WTC11 (cell line): ENCODE measurements around the gene SURF1. TPM values are rescaled to one million over a fixed set of nuclear protein-coding genes. Genes with fewer than 3 reads are reported as not detected.
A peak's percentile ranks its signal among the peaks of the same experiment; 100 is the strongest.

ENCODE experiments used
- ATF2 ChIP-seq: sonication (generic); formaldehyde crosslinking; IDR thresholded peaks from 2 replicates; pipeline ENCODE4 v1.8.1; 2022; ENCODE audit warnings: low read depth, missing genetic modification reagents, borderline replicate concordance
- ATF6 ChIP-seq: sonication (generic); formaldehyde crosslinking; IDR thresholded peaks from 2 replicates; pipeline ENCODE4 v1.8.1; 2023; ENCODE audit warnings: mild to moderate bottlenecking, missing genetic modification reagents
- CREM ChIP-seq: sonication (generic); formaldehyde crosslinking; IDR thresholded peaks from 2 replicates; pipeline ENCODE4 v1.8.1; 2022; ENCODE audit warnings: mild to moderate bottlenecking, missing genetic modification reagents, moderate library complexity
- E2F4 ChIP-seq: sonication (generic); formaldehyde crosslinking; IDR thresholded peaks from 2 replicates; pipeline ENCODE4 v1.8.1; 2022; ENCODE audit warnings: low read depth, mild to moderate bottlenecking, moderate library complexity, missing genetic modification reagents, borderline replicate concordance
- EMX1 ChIP-seq: fragments of 250-450 bp; sonication (Bioruptor Pico); IDR thresholded peaks from 2 replicates; pipeline ENCODE4 v1.8.0; 2021; ENCODE audit warnings: mild to moderate bottlenecking
- ESRRA ChIP-seq: sonication (generic); formaldehyde crosslinking; IDR thresholded peaks from 2 replicates; pipeline ENCODE4 v1.8.1; 2022; ENCODE audit warnings: mild to moderate bottlenecking, missing genetic modification reagents, borderline replicate concordance
- ETV6 ChIP-seq: sonication (generic); formaldehyde crosslinking; IDR thresholded peaks from 2 replicates; pipeline ENCODE4 v1.8.1; 2022; ENCODE audit warnings: mild to moderate bottlenecking, missing genetic modification reagents
- FOXK1 ChIP-seq: sonication (generic); formaldehyde crosslinking; IDR thresholded peaks from 2 replicates; pipeline ENCODE4 v1.8.0; 2022; ENCODE audit warnings: mild to moderate bottlenecking, moderate library complexity, missing genetic modification reagents
- GABPB1 ChIP-seq: sonication (generic); formaldehyde crosslinking; IDR thresholded peaks from 2 replicates; pipeline ENCODE4 v1.8.1; 2023; ENCODE audit warnings: mild to moderate bottlenecking, missing genetic modification reagents
- HMGXB4 ChIP-seq: sonication (generic); formaldehyde crosslinking; IDR thresholded peaks from 2 replicates; pipeline ENCODE4 v1.8.1; 2023; ENCODE audit warnings: mild to moderate bottlenecking, moderate library complexity, missing genetic modification reagents
- JUN ChIP-seq: sonication (generic); formaldehyde crosslinking; IDR thresholded peaks from 2 replicates; pipeline ENCODE4 v1.8.0; 2023; ENCODE audit warnings: mild to moderate bottlenecking, missing genetic modification reagents
- MXD4 ChIP-seq: fragments of 250-450 bp; sonication (Bioruptor Pico); IDR thresholded peaks from 2 replicates; pipeline ENCODE4 v1.8.0; 2021; ENCODE audit warnings: mild to moderate bottlenecking, moderate library complexity, borderline replicate concordance
- NFE2L1 ChIP-seq: sonication (generic); formaldehyde crosslinking; IDR thresholded peaks from 2 replicates; pipeline ENCODE4 v1.8.1; 2023; ENCODE audit warnings: missing genetic modification reagents
- NFYB ChIP-seq: sonication (generic); formaldehyde crosslinking; conservative IDR thresholded peaks from 2 replicates; pipeline ENCODE4 v1.8.0; 2022; ENCODE audit warnings: low read depth, missing genetic modification reagents
- RORB ChIP-seq: fragments of 250-450 bp; sonication (Bioruptor Pico); IDR thresholded peaks from 2 replicates; pipeline ENCODE4 v1.9.0; 2021; ENCODE audit warnings: mild to moderate bottlenecking
- STAT6 ChIP-seq: sonication (generic); formaldehyde crosslinking; conservative IDR thresholded peaks from 2 replicates; pipeline ENCODE4 v1.8.1; 2023; ENCODE audit warnings: mild to moderate bottlenecking, low read depth, missing genetic modification reagents, moderate library complexity
- ZBTB43 ChIP-seq: sonication (generic); formaldehyde crosslinking; IDR thresholded peaks from 2 replicates; pipeline ENCODE4 v1.8.1; 2023; ENCODE audit warnings: mild to moderate bottlenecking, missing genetic modification reagents
- ZMAT4 ChIP-seq: fragments of 250-450 bp; sonication (Bioruptor Pico); IDR thresholded peaks from 2 replicates; pipeline ENCODE4 v1.9.0; 2021; ENCODE audit warnings: mild to moderate bottlenecking
- ZNF281 ChIP-seq: sonication (generic); formaldehyde crosslinking; IDR thresholded peaks from 2 replicates; pipeline ENCODE4 v1.8.0; 2023; ENCODE audit warnings: mild to moderate bottlenecking, missing genetic modification reagents
- ZNF416 ChIP-seq: fragments of 250-450 bp; sonication (Bioruptor Pico); IDR thresholded peaks from 2 replicates; pipeline ENCODE4 v1.9.0; 2021; ENCODE audit warnings: mild to moderate bottlenecking, inconsistent platforms
- ZNF512 ChIP-seq: sonication (generic); formaldehyde crosslinking; IDR thresholded peaks from 2 replicates; pipeline ENCODE4 v1.8.1; 2022; ENCODE audit warnings: missing genetic modification reagents, borderline replicate concordance
- total RNA-seq: library from RNA; stranded (reverse); gene quantifications from 3 replicates; pipeline ENCODE4 v1.2.3, GENCODE V29; 2021

SURF1 gene
- total RNA-seq, 1 experiment from 2014 or later, result 33.3 TPM

- TF ChIP-seq ZNF512 (CRISPR knock-in tag) (no peak), ZNF281 (CRISPR knock-in tag) (no peak), MXD4 (CRISPR knock-in tag) (no peak), ETV6 (CRISPR knock-in tag) (peak; percentile 50; the same call in 1 of the 2 replicates), ESRRA (CRISPR knock-in tag) (no peak), NFE2L1 (no peak), E2F4 (CRISPR knock-in tag) (0 out of 2 replicates have a peak, but pooled peaks have one; percentile 10), FOXK1 (CRISPR knock-in tag) (peak; percentile 68), ZMAT4 (no peak), JUN (CRISPR knock-in tag) (no peak), ATF2 (CRISPR knock-in tag) (no peak), RORB (CRISPR knock-in tag) (no peak), ZBTB43 (CRISPR knock-in tag) (0 out of 2 replicates have a peak, but pooled peaks have one; percentile 31), NFYB (CRISPR knock-in tag) (no peak), ZNF416 (CRISPR knock-in tag) (no peak), STAT6 (CRISPR knock-in tag) (no peak), EMX1 (no peak), ATF6 (no peak), GABPB1 (CRISPR knock-in tag) (peak; percentile 43), HMGXB4 (no peak; the same call in 1 of the 2 replicates), CREM (CRISPR knock-in tag) (peak; percentile 18; the same call in 1 of the 2 replicates)
These were observed at the start of gene SURF1, which contains the start of gene SURF2 (continued) for GRCh38 chr9:133356391-133357091.
